ENCODE measurements around the gene B4GALNT2.
"Not testable (repeated sequence)": the region's sequence is repeated elsewhere in the genome, so short reads cannot be mapped to it uniquely, and the experiment has no call there.

B4GALNT2 gene

GRCh38 chr17:49122566-49122965 lies 10.0 kb upstream of the B4GALNT2 start:
- no peak for DNase-seq

GRCh38 chr17:49123061-49123460 lies 9.5 kb upstream of the B4GALNT2 start:
- DNase-seq, result no peak

DNA sequence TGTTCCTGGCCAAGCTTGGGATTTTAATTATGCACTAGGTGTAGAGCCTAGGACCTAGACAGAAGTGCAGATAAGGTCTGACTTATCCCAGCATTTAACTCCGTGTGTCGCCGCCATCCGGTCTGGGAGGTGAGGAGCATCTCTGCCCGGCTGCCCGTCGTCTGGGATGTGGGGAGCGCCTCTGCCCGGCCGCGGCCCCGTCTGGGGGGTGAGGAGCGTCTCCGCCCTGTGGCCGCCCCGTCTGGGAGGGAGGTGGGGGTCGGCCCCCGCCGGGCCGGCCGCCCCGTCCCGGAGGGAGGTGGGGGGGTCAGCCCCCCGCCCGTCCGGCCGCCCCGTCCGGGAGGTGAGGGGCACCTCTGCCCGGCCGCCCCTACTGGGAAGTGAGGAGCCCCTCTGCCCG lies 7.1 kb upstream of the B4GALNT2 start:
- DNase-seq, result no peak

- DNase-seq, result not testable (repeated sequence)
These were observed 6.2 kb upstream of the B4GALNT2 start for GRCh38 chr17:49126183-49126859.

- DNase-seq, result not testable (repeated sequence)
These were observed 3.1 kb upstream of the B4GALNT2 start for GRCh38 chr17:49129359-49129950.

GRCh38 chr17:49130891-49131290 lies 1.7 kb upstream of the B4GALNT2 start:
- no peak for DNase-seq

DNA sequence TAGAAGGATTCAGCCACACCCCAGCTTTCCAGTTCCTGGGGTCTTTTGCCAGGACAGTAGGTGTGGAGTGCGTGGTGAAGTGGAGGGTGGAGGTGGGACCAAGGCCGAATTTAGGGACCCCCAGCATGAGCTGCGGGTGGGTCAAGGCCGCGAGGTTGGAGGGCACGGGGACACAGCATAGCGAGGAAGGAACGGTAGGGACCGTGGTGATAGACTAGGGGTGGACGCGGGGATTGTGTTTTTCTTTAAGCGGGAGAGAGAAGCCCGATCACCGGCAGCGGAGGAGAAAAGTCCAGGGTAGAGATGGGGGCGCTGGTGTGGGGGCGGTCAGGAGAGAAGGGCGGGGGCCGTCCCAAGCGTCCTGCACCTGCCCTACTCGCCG lies 261 bp upstream of the B4GALNT2 start:
- no peak for DNase-seq

DNA sequence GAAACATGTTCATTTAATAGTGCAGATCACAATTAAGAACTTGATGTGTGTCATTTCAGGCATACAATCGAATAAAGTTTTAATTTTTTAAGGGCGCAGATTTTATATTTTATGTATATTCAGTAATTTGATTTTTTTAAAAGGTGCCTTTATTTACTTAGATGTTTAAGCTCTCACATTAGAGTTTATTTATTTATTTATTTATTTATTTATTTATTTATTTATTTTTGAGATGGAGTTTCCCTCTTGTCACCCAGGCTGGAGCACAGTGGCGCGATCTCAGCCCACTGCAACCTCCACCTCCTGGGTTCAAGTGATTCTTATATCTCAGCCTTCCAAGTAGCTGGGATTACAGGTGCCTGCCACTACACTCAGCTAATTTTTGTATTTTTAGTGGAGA lies 3.8 kb downstream of the B4GALNT2 start:
- no peak for DNase-seq

- DNase-seq, result not testable (repeated sequence)
These were observed 13.1 kb downstream of the B4GALNT2 start for GRCh38 chr17:49145654-49146053.

GRCh38 chr17:49146620-49147306 lies 14.2 kb downstream of the B4GALNT2 start:
- DNase-seq, result no peak

GRCh38 chr17:49148171-49148570 lies 15.6 kb downstream of the B4GALNT2 start:
- no peak for DNase-seq

DNA sequence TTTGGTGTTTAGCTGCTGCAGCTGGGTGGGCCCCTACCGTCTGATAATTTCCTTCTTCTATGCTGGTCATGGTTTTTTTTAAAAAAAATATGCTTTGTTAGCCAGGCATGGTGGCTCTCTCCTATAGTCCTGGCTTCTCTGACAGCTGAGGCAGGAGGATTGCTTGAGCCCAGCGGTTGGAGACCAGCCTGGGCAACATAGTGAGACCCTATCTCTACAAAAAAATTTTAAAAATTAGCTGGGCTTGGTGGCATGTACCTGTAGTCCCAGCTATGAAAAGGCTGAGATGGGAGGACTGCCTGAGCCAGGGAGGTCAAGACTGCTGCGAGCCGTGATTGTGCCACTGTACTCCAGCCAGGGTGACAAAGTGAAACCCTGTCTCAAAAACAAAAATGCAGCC lies 19.4 kb downstream of the B4GALNT2 start:
- DNase-seq, result no peak

GRCh38 chr17:49156256-49156655 lies 23.7 kb downstream of the B4GALNT2 start:
- DNase-seq, result no peak

DNA sequence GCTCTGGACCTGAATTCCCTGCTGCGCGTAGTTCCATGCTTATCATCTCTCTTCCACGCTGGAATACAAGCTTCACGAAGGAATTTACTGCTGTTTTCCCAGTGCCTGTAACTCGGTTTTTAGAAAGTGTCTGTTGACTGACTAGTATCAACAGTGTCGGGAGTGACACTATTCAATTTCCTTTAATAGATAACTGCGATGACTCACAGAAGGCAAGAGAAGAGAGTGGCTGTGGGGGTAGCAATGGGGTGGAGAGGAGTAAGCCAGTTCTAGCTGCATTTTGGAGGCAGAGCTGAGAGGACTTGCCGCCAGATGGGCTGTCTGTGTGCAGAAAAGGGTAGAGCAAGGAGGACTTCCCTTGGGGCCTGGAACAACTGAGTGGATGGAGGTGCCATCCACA lies 25.2 kb downstream of the B4GALNT2 start:
- DNase-seq, result no peak

DNA sequence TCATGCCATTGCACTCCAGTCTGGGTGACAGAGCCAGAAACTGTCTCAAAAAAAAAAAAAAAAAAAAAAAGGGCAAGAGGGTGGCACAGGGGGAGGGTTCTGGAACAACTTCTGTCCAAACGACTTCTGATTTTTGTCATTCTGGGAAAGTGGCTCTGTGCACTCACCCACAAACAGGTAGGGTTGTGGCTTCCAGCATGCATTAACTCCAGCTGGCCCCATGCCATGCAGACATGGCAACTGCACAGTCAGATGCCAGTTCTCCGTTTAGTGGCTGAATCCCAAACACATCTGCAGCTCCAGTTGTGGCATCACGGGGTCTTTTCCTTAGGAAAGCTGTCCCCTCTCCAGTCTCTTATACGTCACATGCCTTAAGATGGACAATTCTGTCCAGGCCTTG lies 30.3 kb downstream of the B4GALNT2 start:
- no peak for DNase-seq

- DNase-seq, result no peak
These were observed 32.6 kb downstream of the B4GALNT2 start for GRCh38 chr17:49165143-49165542.

DNA sequence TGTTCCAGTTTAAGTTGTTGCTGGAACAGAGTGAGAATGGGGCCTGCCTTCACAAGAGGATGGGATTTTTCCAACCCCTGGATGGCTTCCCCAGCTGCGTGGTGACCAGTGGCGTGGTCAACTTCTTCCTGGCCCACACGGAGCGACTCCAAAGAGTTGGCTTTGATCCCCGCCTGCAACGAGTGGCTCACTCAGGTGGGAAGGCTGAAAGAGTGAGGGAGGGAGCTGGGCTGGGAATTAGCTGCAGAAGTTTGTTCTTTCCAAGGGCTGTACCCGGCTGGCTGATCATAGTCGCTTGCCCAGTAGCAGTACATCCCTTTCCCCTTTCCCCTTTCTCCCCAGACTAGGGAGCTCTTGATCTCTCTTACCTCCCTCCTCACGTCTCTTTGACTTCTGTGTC lies 36.1 kb downstream of the B4GALNT2 start:
- no peak for DNase-seq

- no peak for DNase-seq
These were observed 37.6 kb downstream of the B4GALNT2 start for GRCh38 chr17:49170216-49170615.

DNA sequence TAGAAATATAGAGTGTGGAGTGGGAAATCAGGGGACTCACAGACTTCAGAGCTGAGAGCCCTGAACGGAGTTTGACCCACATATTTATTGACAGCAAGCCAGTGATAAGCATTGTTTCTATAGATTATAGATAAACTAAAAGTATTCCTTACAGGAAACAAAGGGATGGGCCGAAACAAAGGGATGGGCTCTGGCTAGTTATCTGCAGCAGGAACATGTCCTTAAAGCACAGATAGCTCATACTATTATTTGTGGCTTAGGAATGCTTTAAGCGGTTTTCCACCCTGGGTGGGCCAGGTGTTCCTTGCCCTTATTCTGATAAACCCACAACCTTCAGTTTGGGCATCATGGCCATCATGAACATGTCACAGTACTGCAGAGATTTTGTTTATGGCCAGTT lies 38.1 kb downstream of the B4GALNT2 start:
- not testable (repeated sequence) for DNase-seq

- not testable (repeated sequence) for DNase-seq
These were observed 43.4 kb downstream of the B4GALNT2 start for GRCh38 chr17:49175978-49176377.

DNA sequence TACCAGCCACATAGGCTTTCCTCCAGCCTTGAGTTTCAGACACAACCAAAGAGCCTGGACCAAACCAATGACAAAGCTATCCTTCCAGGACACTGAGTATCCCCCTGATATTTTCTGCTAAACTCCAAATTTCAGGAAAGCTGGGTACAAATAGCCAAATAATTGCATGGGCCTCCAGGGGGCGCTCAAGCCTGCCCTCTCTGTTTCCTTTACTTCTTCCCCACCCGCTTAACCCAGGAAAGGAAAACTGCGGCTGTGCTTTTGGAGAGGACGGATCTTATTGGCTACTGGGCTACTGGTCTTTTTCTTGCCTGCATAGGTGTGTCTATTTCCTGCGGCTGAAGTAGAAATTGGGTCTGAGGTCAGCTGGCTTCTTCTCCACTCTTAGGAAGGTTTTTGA lies 47.7 kb downstream of the B4GALNT2 start:
- no peak for DNase-seq

DNA sequence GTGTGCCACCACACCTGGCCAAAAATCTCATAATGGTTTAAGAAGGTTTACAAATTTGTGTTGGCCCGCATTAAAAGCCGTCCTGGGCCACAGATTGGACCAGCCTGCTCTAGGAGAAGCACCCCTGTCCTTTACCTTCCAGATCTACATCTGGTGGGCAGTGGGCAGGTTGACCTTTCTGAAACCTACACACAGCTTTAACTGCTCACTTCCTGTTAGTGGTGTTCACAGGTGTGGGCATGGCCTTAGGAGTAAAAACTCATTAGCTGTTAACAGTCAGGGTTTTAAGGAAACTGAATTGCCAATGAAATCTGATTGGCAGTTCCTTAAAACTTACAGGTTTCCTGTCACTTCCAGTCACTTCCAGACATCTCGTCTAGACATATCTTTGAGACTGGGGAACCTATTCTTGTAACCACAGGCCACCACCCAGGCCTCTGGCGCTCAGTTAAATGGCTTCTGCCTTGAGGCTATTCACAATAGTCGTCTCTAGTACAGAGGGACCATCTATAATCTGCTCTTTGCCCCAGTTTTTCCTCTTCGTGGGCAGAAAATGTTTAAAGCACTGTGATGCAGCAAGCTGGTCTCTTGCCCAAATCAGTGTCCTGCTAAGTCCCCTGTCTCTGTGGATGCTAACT lies 48.5 kb downstream of the B4GALNT2 start:
- DNase-seq, result no peak

- DNase-seq, result no peak
These were observed 50.8 kb downstream of the B4GALNT2 start for GRCh38 chr17:49183341-49183740.

- no peak for DNase-seq
These were observed 51.2 kb downstream of the B4GALNT2 start for GRCh38 chr17:49183801-49184200.
